Activated naive CD8-positive, alpha-beta T cell treated with anti-CD3 and anti-CD28 coated beads, Interleukin-2, amount 50 U/mL, for 24 hours (primary cell): ENCODE results near the gene BLID.
A peak's percentile ranks its signal among the peaks of the same experiment; 100 is the strongest.

ENCODE experiments used
- ATAC-seq: fragments of 150-1000 bp; cut with Tn5 transposase; one replicate; pipeline ENCODE4 v1.10.0; 2021
- DNase-seq: peaks from one replicate; pipeline ENCODE4 v3.0.0; 2021
- H3K27ac Mint-ChIP-seq: one replicate; pipeline ENCODE4 v1.8.0; 2021; ENCODE audit warnings: mild to moderate bottlenecking, mixed read lengths
- H3K27me3 Mint-ChIP-seq: one replicate; pipeline ENCODE4 v1.8.0; 2021; ENCODE audit warnings: mixed read lengths
- H3K36me3 Mint-ChIP-seq: one replicate; pipeline ENCODE4 v1.8.0; 2021; ENCODE audit warnings: low read depth, mixed read lengths
- H3K4me1 Mint-ChIP-seq: one replicate; pipeline ENCODE4 v1.8.0; 2021; ENCODE audit warnings: mixed read lengths
- H3K4me3 Mint-ChIP-seq: one replicate; pipeline ENCODE4 v1.8.0; 2021; ENCODE audit warnings: mild to moderate bottlenecking, moderate library complexity, mixed read lengths
- H3K9me3 Mint-ChIP-seq: one replicate; pipeline ENCODE4 v1.8.0; 2021; ENCODE audit warnings: mixed read lengths

Gene BLID

DNA sequence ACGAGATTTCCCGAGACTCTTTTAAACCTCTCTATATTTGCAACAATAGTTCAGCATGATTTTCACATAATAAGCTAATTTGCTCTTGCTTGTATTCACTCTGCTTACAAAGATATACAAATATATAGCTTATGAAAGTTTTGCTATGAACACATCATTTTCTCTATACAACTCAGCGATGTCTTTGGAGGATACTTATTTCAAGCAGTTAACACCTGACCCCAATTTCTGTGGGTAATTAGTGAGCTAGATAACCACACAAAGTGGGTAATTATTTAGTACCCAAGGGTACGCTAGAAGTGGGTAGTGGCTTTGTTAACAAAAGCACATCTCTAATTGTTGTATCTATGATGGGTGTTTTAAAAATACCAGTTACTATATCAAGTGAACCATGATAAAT, 12.3 kb downstream of the BLID start:
- H3K36me3 Mint-ChIP-seq = no peaks in the 10 kb centered on the region
- ATAC-seq (no peak), DNase-seq (no peak)
- H3K27ac Mint-ChIP-seq = no peak overlapping the region
- H3K4me3 Mint-ChIP-seq = no peak overlapping the region
- H3K27me3 Mint-ChIP-seq = peaks cover 31% of the 10 kb centered on the region
- H3K9me3 Mint-ChIP-seq = peaks cover 4% of the 10 kb centered on the region
- H3K4me1 Mint-ChIP-seq = peaks cover 8% of the 10 kb centered on the region

DNA sequence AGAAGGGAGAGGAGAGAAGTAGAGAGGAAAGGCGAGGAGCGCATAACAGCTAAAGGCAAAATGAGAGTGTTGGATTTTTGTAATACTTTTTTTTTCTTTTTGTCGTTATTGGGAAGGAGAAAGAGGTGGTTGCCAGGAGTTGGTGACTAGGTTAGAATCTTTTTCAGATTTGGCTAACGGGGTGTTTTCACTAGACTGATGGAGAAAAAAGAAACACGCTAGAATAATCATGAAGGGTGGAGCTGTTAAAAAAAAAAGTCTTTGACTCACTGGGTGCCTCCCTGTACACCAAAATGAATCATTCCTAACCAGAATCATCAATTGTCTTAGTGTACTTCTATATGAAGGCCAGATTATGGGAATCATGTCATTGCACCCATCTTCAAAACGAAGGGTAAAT, 12.7 kb downstream of the BLID start:
- DNase-seq (no peak), ATAC-seq (no peak)
- Mint-ChIP-seq H3K36me3 (no peaks in the 10 kb centered on the region), H3K27ac (no peak overlapping the region), H3K27me3 (peaks cover 32% of the 10 kb centered on the region), H3K4me1 (peaks cover 8% of the 10 kb centered on the region), H3K4me3 (no peak overlapping the region), H3K9me3 (peaks cover 4% of the 10 kb centered on the region)

DNA sequence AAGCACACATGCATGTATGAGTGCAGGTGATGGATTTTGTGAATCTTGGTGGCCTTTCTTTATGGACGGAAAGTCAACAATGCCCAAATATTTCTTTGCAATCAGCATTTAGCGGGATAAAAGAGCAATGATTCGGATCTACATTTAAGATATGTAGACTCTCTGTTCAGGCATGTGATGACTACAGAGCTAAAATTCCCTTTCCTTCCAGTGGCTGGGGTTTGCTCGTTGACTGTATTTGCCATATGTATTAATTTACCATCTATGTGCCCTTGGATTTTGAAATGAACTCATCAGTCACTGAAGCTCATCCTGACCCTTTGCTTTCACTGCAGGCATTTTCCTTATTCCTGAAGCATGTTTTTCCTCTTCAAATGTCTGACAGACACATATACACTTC, 13.6 kb downstream of the BLID start:
- Mint-ChIP-seq H3K4me1 (peaks cover 8% of the 10 kb centered on the region), H3K4me3 (no peak overlapping the region), H3K27ac (no peak overlapping the region), H3K27me3 (peaks cover 39% of the 10 kb centered on the region), H3K36me3 (no peaks in the 10 kb centered on the region), H3K9me3 (peaks cover 4% of the 10 kb centered on the region)
- ATAC-seq = no peak
- DNase-seq = no peak

DNA sequence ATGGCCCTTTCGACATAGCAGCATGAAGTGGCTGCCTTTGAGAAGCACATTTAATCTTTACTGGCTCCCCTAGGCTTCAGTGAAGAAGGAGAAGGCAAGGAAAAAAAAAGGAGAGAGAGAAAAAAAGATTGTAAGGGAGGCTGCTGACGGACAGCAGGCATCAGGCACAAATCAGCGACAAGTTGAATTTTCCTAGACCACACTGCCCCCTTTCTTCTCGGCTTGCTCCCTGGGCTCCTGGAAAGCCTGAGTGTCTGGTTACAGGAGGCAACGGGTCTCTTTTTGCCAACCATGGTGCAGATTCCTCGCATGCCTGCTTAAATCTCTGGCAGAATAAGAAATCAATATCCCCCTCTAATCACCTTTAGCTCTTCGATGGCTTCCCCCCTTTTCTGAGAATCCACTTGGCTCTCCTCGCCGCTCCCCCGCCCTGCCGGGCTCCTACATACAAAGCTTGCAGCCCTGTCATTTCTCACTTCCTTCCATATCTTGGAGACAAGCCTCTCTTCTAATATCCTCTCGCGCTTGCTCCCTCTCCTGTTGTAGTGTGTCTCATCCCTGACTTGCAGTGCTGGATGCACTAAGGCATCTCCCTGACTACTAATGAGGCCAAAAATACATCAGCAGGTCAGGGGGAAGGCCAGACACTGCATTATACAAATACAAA, 14.3 kb downstream of the BLID start:
- no peak overlapping the region for H3K4me3 Mint-ChIP-seq
- peaks cover 39% of the 10 kb centered on the region for H3K27me3 Mint-ChIP-seq
- DNase-seq (no peak), ATAC-seq (no peak)
- H3K36me3 Mint-ChIP-seq = no peaks in the 10 kb centered on the region
- peaks cover 8% of the 10 kb centered on the region for H3K4me1 Mint-ChIP-seq
- peaks cover 4% of the 10 kb centered on the region for H3K9me3 Mint-ChIP-seq
- no peak overlapping the region for H3K27ac Mint-ChIP-seq

DNA sequence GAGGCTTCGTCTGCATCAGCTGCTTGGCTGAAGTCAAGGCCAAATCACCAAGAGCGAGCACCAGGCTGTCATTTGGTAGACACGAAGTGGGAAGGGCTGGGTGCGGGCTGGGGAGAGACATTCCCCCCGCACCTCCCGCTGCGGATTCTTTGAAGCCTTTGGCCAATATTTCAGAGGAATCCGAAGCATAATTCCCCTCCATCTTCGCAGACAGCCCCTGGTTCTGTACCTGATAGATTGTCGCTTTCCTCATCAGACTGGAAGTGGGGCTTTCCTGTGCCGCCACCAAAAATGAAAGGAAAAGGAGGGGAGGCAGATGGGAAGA, 15.3 kb downstream of the BLID start:
- no peak overlapping the region for H3K27ac Mint-ChIP-seq
- DNase-seq (no peak), ATAC-seq (no peak)
- peaks cover 41% of the 10 kb centered on the region for H3K27me3 Mint-ChIP-seq
- H3K4me3 Mint-ChIP-seq = no peak overlapping the region
- peaks cover 8% of the 10 kb centered on the region for H3K4me1 Mint-ChIP-seq
- peaks cover 4% of the 10 kb centered on the region for H3K9me3 Mint-ChIP-seq
- no peaks in the 10 kb centered on the region for H3K36me3 Mint-ChIP-seq

DNA sequence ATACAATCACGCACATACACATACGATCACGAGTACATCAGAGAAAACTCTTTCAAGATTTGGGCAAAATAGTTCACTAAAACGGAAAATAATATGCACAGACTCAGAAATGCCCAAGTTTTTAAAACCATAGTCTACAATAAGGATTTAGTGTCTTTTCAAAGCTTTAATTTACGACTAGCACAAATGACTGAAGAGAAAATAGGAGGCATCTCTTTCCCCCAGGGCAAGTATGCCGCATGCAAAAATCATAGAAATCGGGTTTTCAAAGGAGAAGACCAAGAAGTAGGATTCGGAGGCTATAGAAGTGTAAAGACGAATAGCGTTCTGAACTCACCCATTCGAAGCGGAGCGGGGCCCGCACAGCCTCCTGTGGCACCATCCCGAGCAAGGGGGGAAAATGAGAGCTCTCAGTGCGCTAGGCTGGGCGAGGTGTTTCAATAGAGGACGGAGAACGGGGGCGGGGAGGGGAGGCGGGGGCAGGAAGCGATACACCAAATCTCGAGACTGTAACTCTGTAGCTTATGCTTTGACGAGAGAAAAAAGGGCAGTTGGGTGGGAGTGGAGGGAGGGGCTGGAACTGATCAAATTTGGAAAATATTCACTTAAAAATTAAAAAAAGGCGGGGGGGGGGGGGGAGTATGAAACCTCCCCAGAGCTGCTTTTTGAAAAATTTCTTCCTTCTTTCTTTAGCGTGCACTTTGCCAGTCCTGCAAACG, 15.8 kb downstream of the BLID start:
- ATAC-seq (no peak), DNase-seq (peak; percentile 2)
- H3K36me3 Mint-ChIP-seq = no peaks in the 10 kb centered on the region
- H3K4me3 Mint-ChIP-seq = no peak overlapping the region
- H3K9me3 Mint-ChIP-seq = peaks cover 4% of the 10 kb centered on the region
- no peak overlapping the region for H3K27ac Mint-ChIP-seq
- H3K27me3 Mint-ChIP-seq = peaks cover 42% of the 10 kb centered on the region
- peaks cover 8% of the 10 kb centered on the region for H3K4me1 Mint-ChIP-seq

DNA sequence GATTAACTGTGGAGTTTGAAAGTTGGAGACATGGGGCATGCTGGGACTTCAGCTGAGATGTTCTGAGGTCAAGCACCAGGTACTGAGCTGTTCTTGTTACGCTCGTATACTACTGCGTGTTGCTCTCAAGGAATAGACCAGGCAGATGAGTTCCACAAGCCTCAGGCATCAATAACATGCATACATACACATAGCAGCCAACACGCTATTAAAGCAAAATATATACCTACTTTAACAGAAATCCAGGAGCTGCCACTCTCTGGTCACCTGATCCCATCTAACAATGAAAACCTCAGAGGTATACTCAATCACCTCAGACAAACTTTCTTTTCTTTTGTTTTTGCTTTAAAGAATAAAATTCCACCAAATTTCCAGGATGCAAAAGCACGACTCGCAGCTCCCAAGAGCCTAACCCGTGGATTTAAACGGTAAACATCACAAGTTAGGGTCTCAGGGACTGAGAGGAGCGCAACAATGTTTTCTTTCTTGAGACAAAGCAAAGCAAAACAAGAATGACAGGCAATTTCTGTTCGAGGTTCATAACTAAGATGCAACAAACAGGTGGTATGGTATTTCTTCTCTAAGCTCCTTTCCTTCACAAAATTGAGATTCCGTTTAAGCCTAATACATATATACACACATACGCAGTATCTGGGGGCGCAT, 16.5 kb downstream of the BLID start:
- no peaks in the 10 kb centered on the region for H3K36me3 Mint-ChIP-seq
- ATAC-seq (no peak), DNase-seq (no peak)
- H3K9me3 Mint-ChIP-seq = peaks cover 4% of the 10 kb centered on the region
- no peak overlapping the region for H3K27ac Mint-ChIP-seq
- H3K4me3 Mint-ChIP-seq = no peak overlapping the region
- peaks cover 40% of the 10 kb centered on the region for H3K27me3 Mint-ChIP-seq
- H3K4me1 Mint-ChIP-seq = peaks cover 8% of the 10 kb centered on the region

DNA sequence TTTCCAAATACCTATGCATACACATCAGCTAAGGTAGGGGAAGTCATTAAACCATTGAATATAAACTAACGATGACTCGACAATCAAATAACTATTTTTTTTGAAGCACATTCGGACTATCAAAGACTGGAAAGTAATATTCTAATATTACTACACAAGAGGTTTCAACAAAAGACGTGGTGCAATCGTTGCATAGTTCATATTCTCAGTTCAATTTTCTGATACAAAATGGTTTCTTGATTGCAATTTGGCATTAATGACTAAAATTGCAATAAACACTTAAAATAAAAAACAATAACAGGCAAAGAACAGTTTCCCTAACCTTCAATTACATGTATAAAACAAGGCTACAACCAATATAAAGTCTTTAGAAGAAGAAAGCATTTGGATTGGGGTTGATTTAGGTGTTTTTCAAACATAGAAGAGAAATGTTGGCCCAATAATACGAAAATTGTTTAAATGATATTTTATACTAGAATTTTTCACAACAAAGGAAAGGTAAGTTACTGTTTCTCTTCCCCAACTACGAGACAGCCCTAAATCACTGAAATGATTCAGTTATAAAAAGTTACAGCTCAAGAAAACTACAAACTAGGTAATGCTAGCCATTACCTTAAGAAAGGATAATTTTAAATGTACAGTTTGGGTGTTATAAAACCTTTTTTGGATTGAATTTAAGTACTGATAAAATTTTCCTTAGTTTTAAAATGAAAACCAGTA, 17.6 kb downstream of the BLID start:
- Mint-ChIP-seq H3K27me3 (peaks cover 38% of the 10 kb centered on the region), H3K4me1 (peaks cover 8% of the 10 kb centered on the region), H3K4me3 (no peak overlapping the region), H3K36me3 (no peaks in the 10 kb centered on the region), H3K27ac (no peak overlapping the region), H3K9me3 (peaks cover 4% of the 10 kb centered on the region)
- no peak for DNase-seq
- no peak for ATAC-seq

DNA sequence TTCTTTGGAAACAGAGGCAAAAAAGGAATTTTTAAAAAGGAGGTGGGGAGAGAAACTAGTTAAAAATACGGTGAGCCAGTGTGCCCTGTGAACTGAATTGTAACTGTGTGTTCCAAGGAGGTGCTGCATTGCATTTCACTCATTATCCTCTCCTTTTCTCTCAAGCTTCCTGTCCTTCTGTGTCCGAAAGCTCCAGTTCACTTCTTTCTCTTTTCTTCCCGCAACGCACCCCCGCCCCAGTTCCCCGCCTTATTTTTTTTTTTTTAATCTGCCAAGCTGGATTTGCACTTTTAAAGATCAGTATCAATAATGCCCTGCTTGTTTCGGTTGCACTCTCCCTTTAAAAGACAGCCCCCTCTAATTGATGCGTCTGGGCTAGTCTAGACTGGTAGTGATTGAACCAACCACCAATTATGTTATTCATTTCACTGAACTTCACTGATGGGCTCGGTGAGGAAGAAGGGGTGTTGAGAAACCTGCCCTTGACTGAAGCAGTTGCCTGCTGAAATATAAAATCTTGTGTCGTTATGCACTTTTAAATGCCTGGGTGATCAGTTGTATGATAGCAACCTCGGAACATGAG, 18.5 kb downstream of the BLID start:
- no peaks in the 10 kb centered on the region for H3K36me3 Mint-ChIP-seq

DNA sequence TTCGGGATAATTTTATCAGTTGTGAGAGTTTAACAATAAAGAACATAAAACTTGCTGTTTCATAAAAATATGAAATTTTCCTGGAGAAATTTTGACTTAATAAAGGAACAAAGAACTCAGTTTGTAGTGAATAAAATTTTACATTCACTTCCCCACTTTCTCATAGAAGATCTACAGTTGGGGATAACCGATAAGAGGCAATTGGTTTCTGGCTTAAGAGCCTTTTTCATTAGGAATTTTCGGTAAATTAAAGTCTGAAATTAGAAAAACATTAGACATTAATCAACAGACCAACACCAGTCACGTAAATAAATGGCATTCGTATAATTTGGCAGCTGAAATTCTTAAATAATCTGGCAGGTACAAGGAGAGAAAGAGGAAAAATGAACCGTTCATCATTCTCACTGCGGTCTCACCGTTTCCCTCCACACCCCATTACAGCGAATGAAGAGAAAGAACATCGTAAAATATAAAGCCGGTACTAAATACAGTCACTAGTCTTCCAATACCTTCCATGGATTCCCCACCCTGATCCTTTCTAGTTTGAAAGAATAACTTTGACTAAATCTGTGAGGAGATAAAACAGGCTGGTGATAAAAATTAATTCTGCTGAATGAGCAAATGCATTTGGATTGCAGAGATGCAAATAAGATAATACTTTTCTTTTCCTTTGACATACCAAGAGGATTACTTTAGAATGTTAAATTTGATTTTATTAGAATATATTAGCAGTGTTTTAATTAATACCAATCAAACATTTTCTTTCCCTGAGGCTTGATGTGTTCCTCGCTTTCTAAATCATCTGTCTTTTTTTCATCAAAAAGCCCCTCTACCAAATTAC, 19.5 kb downstream of the BLID start:
- Mint-ChIP-seq H3K4me1 (peaks cover 8% of the 10 kb centered on the region), H3K9me3 (peaks cover 4% of the 10 kb centered on the region), H3K36me3 (no peaks in the 10 kb centered on the region), H3K27me3 (peaks cover 47% of the 10 kb centered on the region), H3K4me3 (no peak overlapping the region), H3K27ac (no peak overlapping the region)
- DNase-seq = no peak
- no peak for ATAC-seq

More for the DNA sequence above, 18.5 kb downstream of the BLID start:
- no peak for ATAC-seq
- no peak for DNase-seq
- Mint-ChIP-seq H3K9me3 (peaks cover 4% of the 10 kb centered on the region), H3K27ac (no peak overlapping the region), H3K27me3 (peaks cover 41% of the 10 kb centered on the region), H3K4me1 (peaks cover 8% of the 10 kb centered on the region), H3K4me3 (no peak overlapping the region)

DNA sequence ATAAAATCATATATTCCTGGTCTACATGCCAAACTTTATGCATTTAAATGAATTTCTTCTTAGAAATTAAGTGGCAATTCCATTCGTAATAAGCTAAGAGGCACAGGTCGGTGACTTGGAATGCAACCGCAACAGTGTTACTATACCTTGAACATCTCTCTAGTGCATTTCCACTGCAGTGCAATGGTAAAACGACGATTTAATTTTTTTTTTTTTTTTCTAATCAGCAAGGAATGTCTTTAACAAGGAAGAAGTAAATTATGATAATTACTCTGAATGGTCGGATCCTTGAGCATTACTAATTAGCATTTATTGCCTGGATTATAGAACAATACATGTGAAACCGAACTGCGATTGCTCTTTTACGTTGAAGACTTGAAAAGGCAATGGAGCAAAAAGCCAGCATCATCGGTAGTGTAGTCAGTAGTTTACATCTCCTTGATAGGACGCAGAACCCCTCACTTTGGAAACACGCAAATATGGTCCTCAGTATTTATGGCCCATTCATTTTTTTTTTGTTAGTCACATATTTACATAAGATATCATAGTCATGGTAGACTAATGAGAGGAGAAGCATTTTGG, 20.2 kb downstream of the BLID start:
- no peak for DNase-seq
- no peak for ATAC-seq
- H3K4me1 Mint-ChIP-seq = peaks cover 5% of the 10 kb centered on the region
- no peak overlapping the region for H3K4me3 Mint-ChIP-seq
- peaks cover 42% of the 10 kb centered on the region for H3K27me3 Mint-ChIP-seq
- no peak overlapping the region for H3K27ac Mint-ChIP-seq
- peaks cover 4% of the 10 kb centered on the region for H3K9me3 Mint-ChIP-seq
- H3K36me3 Mint-ChIP-seq = no peaks in the 10 kb centered on the region

DNA sequence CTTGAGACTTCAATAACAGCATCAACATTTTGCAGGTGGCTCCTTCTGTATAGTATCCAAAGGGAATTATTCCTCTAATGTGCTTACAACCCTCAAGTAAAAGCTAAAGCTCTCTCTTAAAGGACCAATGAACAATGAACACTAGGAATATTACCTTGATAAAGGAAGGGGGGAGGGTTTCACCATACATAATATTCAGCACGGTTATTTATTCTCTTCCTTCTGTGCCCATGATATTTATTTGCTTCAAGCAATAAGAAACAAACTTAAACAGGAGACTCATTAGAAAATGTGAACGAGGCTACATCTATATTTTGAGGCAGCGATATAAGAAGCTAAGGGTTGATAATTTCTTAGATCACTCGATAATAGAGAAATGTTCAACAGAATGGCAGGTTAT, 21.2 kb downstream of the BLID start:
- Mint-ChIP-seq H3K4me1 (peaks cover under 1% of the 10 kb centered on the region), H3K36me3 (no peaks in the 10 kb centered on the region), H3K27ac (no peak overlapping the region), H3K27me3 (peaks cover 36% of the 10 kb centered on the region), H3K4me3 (no peak overlapping the region), H3K9me3 (peaks cover 2% of the 10 kb centered on the region)
- no peak for DNase-seq
- ATAC-seq = no peak

DNA sequence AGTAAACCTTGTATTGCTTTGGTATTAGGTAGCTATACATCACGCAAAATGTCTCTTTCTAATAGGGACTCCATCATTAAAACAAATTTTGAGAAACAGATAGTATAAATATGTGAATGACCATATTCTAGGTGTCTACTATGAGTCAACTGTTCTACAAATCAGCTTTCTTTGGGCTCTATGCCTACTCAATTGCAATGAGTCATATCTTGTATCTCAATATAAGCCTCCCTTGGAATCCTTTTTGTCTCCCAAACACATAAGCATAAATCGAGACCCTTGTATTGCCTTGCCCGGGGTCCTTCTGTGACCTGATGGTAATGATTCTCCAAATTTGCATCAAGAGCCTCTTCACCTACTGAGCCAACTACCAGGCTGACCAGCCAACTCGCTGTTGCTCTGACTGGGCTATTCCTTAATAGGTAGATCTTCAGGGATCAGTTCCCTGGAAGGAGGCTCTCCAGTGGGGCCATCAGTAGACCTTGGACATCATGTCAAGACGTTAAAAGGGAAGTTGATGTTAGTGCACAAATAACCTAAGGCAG, 22.2 kb downstream of the BLID start:
- no peak overlapping the region for H3K27ac Mint-ChIP-seq
- DNase-seq (no peak), ATAC-seq (no peak)
- H3K36me3 Mint-ChIP-seq = no peaks in the 10 kb centered on the region
- peaks cover 29% of the 10 kb centered on the region for H3K27me3 Mint-ChIP-seq
- no peaks in the 10 kb centered on the region for H3K9me3 Mint-ChIP-seq
- no peak overlapping the region for H3K4me3 Mint-ChIP-seq
- no peaks in the 10 kb centered on the region for H3K4me1 Mint-ChIP-seq
